Choroid plexus epithelial cell (primary cell): Measurements from ENCODE around the gene PXDC1.
A peak's percentile ranks its signal among the peaks of the same experiment; 100 is the strongest.
"Not testable (repeated sequence)": the region's sequence is repeated elsewhere in the genome, so short reads cannot be mapped to it uniquely, and the experiment has no call there.

Experiments
- DNase-seq: peaks from one replicate; pipeline ENCODE4 v3.0.0-alpha.2; 2010; ENCODE audit warnings: low read depth
- H3K4me3 ChIP-seq: 2 replicates; pipeline ENCODE4 v1.5.1; 2011; ENCODE audit warnings: low read depth, mild to moderate bottlenecking, control low read depth, low read length, moderate library complexity
- TF ChIP-seq, protein P1 (sequence below): conservative IDR thresholded peaks from 2 replicates; pipeline ENCODE4 v1.5.1; 2011; ENCODE audit warnings: low read depth, mild to moderate bottlenecking, control low read depth, inconsistent platforms, low read length, moderate library complexity

PXDC1 gene

GRCh38 chr6:3721810-3722621, 29.5 kb downstream of the PXDC1 start:
- DNase-seq, result peak; percentile 71
- H3K4me3 ChIP-seq, result no peak overlapping the region
- TF ChIP-seq, protein P1, sequence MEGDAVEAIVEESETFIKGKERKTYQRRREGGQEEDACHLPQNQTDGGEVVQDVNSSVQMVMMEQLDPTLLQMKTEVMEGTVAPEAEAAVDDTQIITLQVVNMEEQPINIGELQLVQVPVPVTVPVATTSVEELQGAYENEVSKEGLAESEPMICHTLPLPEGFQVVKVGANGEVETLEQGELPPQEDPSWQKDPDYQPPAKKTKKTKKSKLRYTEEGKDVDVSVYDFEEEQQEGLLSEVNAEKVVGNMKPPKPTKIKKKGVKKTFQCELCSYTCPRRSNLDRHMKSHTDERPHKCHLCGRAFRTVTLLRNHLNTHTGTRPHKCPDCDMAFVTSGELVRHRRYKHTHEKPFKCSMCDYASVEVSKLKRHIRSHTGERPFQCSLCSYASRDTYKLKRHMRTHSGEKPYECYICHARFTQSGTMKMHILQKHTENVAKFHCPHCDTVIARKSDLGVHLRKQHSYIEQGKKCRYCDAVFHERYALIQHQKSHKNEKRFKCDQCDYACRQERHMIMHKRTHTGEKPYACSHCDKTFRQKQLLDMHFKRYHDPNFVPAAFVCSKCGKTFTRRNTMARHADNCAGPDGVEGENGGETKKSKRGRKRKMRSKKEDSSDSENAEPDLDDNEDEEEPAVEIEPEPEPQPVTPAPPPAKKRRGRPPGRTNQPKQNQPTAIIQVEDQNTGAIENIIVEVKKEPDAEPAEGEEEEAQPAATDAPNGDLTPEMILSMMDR, result peak; percentile 2

GRCh38 chr6:3720770-3721169, 30.7 kb downstream of the PXDC1 start:
- not testable (repeated sequence) for H3K4me3 ChIP-seq, DNase-seq

- TF ChIP-seq, protein P1, result no peak
- H3K4me3 ChIP-seq, result no peak overlapping the region
- DNase-seq, result no peak
Measured at GRCh38 chr6:3719462-3720308, 31.8 kb downstream of the PXDC1 start.

DNA sequence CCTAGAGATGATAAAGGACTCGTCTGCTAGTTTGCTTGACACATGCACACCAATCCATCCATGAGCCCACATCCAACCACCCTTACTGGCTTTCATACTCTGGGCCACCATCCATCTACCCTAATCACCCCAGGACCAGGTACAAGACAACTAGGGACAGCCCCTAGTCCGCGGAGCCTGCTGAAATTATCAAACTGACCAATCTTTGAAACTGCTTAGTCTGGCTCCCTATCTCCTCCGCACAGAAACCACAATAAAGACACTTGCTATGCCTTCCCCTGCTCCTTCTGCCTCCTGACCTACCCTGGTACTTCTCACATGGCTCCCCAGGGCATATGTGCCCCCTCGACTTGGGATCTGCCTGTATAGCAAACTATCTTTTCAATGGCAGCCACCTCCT, 33.1 kb downstream of the PXDC1 start:
- no peak for DNase-seq
- TF ChIP-seq, protein P1, result no peak
- no peak overlapping the region for H3K4me3 ChIP-seq

GRCh38 chr6:3715285-3715684, 36.2 kb downstream of the PXDC1 start:
- no peak for DNase-seq
- H3K4me3 ChIP-seq, result no peak overlapping the region
- TF ChIP-seq, protein P1, result no peak

- DNase-seq, result no peak
- TF ChIP-seq, protein P1, result no peak
- H3K4me3 ChIP-seq, result no peak overlapping the region
Measured at GRCh38 chr6:3714768-3715167, 36.7 kb downstream of the PXDC1 start.

- H3K4me3 ChIP-seq, result no peak overlapping the region
- TF ChIP-seq, protein P1, result no peak
- no peak for DNase-seq
Measured at GRCh38 chr6:3714111-3714510, 37.4 kb downstream of the PXDC1 start.
